AG08395 (cell line): ENCODE measurements around the gene XRCC3.

Experiments
- DNase-seq: peaks from one replicate; pipeline ENCODE4 v3.0.0; 2012; ENCODE audit warnings: mixed read lengths, low spot score

XRCC3 gene

DNA sequence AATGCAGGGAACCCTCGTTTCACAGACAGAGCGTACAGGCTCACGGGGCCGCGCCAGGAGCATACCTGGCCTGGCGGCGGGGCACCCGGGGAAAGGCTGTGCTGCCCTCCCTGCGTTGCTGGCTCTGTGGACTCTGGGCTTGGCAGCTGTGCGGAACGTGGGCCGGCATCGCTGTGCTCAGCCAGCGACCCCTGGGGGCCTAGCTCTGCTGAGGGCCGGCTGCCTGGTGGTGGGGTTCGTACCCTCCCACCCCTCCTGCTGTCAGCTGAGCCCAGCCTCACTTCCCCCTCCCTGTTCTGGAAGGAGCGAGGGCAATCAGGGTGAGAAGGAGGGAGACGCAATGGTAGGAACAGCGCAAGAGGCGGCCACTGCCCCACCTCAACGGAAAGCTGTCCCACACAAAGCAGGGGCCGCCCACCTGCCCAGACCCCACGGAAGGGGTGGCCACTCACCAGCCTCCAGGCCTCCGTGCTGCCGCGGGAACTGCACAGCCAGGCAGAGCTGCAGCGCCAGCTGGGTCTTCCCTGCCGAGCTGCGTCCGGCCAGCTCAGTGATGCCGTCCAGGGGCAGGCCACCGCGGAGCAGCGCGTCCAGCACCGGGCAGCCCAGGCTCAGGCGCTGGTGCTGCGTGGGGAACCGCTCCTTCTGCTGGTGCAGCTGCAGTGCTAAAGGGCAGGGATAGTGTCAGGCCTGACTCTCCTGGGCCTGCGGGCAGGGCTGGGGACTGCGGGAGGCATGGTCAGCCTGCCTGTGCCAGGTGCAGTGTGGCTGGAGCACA, 8.5 kb downstream of the XRCC3 start:
- DNase-seq: no peak

DNA sequence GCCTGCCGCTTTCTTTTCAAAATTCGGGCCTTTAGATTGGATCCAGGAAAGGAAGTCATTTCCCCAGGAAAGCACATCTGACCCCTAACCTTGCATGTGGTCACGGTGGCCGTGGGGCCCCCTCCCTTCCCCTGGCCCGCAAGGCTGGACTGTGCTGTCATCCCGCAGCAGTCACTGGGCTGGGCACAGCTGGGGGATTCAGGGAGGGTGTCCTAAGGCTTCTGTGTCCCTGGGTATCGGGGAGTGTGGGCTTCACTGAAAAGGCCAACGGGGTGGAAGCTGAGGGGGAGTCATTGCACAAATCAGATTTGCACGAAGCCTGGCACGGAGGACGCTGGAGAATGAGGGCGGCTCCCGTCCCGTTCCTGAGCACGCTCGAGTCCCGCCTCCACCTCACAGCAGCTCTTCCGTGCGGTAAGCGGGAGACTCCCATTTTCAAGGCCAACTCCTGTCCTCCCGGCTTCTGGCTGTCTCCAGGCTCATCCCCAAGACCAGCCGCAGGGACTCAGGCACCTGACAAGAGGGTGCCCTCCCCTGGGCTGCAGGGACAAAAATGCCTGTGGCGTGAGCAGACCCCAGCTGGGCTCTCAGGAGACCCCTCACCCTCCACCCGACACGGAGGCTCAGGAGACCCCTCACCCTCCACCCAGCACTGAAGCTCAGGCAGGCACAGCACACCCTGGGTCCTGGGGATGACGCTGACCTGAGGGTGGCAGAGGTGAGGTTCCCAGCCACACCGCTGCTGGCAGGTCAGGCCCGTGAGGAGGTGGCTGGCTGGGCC, 9.6 kb downstream of the XRCC3 start:
- no peak for DNase-seq

DNA sequence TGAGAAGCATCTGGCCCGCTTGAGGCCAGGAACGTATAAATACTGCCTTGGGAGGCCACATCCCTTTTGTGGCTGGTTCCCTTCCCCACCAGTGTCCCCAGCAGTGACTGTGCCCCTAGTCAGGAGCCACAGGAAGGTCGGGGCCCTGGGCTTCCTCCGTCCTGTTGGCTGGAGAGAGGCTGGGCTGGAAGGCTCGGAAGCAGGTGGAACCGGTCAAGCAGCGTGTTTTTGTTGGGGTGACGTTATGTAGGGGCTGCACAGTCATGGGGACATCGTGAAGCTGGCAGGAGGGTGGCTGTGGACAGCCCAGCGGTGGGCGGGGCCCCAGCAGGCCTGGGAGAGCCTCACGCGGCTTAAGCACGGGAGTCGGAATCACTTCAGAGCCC, 10.1 kb downstream of the XRCC3 start:
- DNase-seq: no peak

DNA sequence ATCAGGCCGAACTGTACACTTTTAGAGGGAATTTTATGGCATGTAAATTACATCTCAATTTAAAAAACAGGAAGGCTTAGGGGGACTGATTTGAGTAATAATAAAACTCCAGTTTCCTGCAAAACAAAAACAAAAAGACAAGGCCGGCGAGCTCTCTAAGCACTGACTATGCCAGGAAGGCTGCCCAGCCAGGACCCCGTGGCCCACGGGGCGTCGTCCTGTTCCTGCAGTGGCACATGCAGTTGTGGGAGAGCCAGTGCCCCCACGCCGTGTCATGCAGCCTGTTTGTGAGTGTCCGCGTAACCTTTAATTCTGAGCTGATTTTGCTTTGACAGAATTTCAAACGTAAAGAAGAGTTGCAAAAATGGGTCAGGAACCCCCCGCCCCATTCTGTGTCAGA, 10.5 kb downstream of the XRCC3 start:
- no peak for DNase-seq

DNA sequence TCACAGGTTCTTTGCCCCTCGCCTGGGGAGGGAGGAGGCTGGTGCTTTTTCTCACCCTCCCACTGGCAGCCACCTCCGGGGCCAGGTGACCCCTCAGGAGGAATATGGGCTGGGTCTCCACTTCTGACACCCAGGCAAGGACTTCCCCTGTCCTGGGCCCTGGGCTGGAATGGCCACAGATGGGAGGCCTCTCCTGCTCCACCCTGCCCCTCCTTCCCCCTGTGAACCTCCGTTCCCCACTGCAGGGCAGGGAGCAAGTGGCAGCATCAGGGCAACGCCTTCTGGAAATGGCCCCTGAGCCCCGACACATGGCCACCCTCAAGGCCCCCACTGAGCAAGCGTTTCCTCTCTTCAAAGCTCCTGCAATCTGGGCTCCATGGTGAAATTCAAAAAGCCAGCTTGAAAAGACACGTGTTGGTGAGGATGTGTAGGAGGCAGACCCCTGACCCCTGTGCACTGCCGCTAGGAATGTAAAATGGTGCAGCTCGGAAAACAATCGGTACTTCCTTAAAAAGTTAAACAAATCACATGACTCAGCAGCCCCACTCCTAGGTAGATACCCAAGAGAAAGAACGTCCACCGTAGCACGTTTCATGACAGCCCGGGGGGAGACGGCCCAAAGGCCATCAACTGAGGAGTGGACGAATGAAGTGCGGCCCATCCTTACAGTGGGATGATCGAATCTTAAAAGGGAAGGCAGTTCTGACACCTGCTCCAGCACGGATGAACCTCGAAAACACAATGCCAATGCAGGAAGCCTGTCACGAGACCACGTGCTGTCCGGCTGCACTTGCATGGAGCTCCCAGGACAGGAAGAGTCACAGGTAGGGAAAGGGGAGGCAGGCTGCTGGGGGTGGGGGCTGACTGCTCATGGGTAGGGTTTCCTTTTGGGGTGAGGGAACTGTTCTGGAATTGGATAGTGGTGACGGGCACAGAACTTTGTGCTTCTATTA, 11.5 kb downstream of the XRCC3 start:
- no peak for DNase-seq

DNA sequence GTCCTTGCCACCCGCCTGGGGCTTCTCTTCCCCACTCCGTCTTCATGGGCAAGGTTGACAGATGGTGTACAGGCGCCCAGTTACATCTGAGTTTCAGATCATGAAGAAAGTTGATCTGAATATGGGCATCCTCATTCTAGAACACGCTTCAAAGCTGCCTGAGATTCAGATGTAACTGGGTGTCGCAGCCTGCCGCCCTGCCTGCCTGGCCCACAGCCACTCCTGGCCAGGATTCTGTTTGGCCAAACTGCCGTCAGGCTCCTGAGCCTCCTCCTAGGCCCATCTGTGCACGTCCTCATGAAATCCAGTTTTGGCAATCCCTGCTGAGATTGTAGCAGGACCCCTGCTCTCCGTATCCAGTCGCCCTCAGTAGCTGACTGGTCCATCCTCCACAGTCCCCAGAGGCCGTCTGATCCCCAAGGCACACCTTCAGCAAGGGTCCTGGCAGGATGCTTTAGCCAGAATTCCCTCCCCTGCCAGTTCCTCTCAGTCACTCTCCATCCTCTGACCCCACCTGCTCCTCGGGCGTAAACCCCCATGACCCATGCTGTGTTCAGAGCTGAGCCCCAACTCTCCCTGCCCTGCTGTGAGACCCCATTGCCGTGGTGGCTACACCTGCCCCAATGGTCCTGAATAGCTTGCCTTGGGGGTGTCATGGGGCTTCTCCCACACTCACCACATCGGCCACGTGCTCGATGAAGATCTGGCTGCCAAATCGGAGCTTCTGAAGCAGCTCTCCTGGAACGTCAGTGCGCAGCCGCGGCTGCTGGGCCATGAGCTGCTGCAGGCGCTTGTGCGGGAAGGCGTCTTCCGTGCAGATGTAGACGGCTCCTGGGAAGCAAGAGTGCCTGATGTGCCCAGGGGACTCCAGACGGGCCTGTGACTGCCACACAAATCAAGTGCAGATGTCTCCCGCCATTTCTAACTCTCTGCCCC, 12.5 kb downstream of the XRCC3 start:
- DNase-seq: no peak

DNA sequence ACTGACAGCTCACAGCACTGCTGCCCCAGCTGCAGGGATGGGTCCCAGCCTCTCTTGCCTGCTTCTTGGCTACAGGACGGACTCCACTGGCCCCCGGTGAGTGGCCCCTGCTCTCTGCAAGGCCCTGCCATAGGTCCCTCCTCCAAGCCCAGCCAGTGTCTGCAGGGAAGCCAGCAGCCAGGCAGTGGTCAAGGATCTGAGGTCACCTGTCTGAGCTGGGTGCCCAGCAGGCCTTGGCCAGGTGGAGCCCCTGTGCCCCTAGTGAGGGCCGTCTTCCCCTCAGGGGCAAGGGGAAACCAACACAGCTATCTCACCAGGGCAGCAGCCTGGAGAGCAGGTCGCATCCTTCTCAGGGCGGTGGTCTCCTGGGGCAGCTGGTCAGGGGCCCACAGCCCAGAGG, 13.2 kb downstream of the XRCC3 start:
- DNase-seq: no peak

DNA sequence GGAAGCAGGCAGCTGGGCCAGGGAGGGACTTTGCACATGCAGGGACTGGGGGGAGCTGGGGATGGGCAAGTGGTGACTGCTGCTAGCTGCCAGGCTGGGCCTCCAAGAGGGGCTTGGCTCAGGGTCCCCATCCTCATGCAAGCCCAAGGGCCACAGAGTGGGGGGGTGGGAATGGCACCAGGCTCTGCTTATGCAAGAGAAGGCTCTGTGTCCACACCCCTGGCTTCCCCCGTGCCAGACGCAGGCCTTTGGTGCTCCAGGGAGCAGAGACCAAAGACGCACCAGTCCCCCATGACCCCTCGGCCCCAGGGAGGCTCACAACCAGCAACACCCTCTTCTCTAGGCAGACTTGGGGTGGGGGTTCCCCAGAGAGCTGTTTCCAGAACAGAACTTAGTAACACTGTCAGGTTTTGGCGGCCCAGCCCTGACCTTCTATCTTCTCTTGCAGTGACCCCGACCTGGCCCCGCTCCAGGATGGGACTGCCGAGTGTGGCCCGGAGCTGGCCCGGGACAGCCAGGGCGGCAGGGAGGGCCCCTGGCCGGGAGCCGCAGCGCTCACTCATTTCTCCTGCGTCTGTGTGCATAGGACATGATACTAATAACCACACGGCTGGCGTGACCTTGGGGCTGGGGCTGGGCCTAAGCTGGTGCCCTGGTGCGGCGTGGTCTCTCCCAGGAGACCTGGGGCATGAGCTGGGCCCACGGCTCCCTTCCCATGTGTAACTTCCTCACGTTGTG, 14.3 kb downstream of the XRCC3 start:
- DNase-seq: no peak

DNA sequence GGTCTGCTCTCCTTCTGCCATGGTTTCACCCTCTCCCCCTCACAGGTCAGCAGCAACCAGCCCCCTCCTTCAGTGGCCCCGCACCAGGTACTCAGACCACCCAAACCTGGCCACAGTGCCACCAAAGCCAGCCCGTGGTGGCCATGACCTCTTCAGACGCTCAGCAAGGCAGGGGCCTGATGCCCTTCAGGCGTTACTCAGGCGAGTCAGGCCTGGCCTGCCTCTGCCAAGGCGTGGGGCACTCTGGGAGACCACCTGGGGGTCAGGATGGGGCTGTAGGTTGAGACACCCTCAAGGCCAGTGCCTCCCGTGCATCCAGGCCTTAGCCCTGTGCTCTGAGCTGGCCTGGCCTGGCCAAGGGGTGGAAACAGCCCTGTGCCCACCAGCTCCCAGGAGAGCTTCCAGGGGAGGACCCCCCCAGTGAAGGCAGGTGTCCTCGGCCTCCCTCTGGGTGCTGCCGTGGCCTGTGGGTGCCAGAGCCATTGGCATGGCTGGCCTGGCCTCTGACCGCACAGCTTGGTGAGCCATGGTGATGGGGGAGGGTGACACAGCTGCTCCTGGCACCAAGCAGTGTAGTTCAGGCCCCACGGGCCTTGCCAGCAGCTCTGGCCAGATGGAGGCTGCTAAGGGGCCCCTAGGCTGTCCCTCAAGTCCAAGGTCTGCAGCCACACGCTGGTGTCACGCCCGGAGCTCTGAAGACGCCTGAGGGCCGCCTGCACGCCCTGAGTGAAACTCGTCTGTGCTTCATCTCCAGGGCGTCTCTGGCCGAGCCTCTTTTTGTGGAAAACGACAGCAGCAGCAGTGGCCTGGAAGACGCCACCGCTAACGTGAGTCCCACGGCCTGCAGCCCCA, 15.1 kb downstream of the XRCC3 start:
- DNase-seq: no peak

DNA sequence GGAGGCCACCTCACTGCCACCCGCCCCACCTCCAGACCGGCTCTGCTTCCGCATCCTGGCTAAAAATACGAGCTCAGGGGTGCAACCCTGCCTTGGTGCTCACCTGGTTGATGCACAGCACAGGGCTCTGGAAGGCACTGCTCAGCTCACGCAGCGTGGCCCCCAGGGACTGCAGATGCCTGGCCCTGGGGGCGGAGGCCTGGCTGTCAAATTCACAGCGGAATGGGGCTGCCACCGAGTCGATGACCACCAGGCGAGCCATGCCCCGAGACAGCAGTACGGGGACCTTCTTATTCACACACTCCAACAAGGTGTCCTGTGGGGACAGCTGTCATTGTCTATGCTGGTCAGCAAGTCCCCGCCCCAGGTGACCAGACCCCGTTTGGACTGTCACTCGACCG, 16.0 kb downstream of the XRCC3 start:
- DNase-seq: no peak

DNA sequence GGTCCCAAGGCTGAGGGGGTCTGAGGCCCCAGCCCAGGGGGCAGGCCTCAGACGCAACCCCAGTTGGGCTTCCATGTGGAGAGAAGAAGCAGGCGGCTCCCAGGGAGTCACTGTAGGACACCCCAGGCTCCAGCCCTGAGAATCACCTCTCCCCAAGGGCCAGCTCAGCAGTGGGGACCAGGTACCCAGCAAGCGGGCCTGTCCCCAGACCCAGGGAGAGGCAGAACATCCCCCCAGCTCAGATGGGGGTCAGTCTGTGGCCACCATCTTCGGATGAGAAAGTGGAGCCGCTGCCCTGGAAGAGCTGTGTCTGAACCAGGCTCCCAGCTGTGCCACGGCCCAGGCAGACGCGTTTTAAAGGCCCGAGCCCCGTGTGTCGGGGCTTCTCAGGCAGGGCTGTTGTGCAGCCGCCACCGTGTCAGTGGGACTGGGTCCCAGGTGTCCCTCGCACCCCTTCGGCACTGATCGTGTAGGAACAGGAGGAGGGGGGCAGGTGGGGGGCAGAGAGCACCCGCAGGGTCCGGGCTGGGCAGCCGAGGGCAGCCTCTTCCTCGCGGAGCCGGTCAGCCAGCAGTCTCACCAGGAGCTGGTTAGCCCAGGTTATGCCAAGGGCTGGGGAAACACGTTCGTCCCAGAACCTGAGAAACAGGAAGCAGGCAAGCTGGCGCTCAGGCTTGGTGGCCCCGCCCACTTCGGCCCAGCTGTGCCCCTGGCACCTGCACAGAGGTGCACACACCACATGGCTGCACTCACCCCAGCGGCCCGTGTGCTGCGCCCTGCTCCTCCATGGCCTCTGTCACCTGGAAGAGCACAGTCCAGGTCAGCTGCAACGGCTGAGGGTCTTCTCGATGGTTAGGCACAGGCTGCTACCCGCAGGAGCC, 16.6 kb downstream of the XRCC3 start:
- DNase-seq: no peak

DNA sequence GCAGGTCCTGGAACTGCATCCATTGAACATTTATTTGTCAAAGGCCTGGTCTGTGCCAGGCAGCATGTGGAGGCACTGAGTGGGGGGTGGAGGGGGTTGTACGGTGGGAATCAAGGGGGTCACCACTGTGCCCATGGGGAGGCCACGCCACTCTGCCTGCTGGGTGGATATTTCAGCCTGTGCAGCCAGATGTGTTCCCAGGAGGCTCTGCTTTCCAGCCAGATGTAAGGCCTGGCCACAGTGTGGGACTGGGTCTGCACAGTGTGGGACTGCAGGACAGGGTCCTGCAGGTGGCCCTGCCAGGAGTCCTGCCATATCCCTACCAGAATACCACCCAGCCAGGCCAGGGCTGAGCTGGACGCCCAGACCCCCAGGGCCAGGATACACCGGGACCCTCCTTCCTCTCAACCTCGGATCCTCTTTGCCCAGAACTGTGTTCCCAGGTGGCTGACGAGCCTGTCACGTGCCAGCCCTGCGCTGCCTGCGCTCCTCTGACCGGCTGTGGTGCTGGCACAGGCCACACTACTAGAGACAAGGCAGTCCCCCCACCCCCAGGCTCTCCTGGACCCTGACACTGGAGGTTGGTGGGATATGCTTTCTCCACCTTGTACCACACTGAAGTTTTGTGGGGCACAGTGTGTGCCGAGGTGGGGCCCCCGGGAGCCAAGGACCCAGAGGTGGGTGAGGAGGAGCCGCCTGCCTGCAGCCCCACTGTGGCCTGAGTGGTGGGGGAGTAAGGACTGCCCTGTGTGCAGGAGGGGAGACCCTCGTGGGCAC, 17.5 kb downstream of the XRCC3 start:
- no peak for DNase-seq

DNA sequence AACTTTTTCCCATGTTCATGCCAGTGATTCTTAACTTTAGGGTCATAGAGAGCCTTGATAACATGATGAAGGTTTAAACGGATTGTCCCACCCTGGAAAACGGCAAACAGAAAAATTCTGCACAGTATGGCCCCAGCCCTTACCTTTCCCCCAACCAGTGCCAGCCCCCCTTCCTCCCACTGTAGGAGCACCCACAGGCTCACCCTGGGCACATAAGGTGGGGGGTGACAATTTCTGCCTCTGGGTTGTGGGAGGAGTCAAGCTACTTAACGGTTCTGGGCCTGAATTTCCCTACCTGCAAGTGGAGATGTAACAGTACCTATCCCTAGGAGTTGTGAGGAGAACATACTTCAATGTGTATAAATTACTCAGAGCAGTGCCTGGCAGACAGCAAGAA, 18.0 kb downstream of the XRCC3 start:
- DNase-seq: no peak

DNA sequence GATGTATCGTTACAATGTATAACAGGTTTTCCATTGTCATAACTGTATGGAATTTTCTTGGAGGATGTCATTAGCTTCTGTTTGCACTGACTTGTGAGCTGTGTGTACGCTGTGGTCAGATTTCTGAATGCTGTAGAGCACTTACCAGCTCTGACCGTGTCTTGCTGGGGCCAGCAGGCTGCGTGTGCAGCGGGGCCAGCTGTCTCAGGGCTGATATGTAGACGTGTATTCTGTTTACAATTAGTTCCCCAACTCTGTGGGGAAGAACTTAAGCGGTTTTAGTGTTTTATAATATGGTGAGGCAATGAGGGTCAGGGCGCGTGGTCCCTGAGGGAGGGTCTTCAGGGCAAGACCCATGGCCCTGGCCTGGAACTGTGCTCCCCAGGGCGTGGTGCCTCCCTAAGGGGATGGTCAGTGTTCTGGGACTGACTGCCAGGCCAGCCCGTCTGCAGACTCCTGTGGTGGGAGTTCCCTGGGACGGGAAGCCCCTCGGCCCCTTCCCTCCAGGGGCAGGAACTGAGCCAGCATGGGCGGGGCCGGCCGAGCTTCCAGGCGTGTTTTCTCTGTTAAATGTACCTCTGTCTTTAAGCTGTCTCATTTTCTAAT, 18.7 kb downstream of the XRCC3 start:
- DNase-seq: peak; percentile 68

DNA sequence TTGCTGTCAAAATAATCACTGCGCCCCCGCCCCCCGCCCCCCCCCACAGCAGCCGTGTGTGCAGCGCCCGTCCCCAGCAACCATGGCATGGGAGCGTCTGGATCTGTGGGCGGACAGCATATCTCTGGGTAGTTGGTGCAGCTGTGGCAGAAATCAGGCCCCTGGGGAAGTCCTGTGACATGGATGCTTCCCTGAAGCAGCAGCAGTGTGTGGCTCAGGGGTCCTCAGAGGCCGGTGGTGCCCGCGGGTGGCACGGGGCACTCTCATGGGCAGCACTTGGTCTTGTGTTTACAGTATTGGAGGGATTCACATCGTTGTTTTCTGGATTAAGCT, 19.2 kb downstream of the XRCC3 start:
- no peak for DNase-seq

DNA sequence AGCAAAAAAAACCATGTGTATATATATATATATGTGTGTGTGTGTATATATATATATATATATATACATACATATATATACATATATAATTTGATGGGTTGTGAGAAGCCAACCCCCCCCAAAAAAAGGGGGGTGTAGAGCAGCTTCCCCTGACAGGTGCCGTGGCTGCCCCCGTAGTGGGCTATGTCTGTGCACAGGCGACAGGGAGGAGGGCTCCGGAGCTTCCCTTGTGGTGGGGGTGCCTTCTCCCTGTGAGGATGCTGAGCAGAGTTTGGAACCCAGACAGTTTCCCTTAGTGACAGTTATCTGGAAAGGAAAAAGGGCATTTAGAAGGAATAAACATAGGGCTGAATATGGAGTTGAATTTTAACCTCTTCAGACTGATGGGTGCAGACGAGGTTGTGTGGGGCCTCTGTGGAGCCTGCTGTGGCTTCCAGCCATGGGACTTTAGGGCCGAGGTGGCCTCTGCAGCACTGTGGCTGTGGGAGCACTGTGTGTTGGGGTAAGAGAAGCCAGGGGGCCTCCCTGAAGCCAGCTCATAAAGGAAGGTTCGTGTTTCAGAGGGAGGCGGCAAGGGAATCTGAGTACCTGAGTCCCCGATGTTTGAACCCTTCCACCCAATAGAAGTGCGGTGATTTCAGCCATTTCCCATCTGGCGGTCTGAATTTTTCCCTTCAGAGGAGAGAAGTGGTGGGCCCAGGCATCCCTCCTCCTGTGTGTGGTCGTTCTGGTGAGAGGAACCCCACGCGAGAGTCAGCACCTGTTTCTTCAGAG, 19.8 kb downstream of the XRCC3 start:
- no peak for DNase-seq

DNA sequence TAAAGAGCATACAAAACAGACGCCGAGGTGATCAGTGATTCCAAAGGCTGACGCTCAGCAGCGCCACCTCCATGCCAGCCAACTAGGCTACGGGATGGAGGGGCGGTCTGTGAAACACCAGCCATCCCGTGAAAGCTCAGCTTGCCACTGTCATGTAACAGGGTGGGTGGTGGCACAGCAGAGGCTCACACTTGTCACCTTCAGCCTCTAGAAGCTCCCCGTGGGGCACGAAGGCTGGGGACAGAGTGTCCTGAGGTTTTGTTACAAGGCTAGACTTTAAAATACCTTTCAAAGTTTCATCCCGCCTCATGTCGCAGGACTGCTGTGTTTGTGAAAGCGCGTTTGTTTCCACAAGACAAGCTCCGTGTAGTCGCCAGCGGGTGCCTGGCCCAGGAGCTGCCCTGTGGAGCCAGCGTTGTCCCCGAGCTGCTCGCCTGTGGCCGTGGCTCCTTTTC, 20.7 kb downstream of the XRCC3 start:
- no peak for DNase-seq
